KMS-11 (cell line): ENCODE data around the gene ST3GAL5.

Source experiments
- H2AFZ ChIP-seq: fragments of 200-600 bp; sonication (generic); 2 replicates; pipeline ENCODE4 v1.6.1; 2016; ENCODE audit warnings: antibody characterized with exemption, mixed run types, low read depth
- H3K27ac ChIP-seq: fragments of 200-600 bp; sonication (generic); 2 replicates; pipeline ENCODE4 v1.6.1; 2016; ENCODE audit warnings: mild to moderate bottlenecking, mixed run types
- H3K27me3 ChIP-seq: fragments of 200-600 bp; sonication (generic); 2 replicates; pipeline ENCODE4 v1.6.1; 2017; ENCODE audit warnings: mild to moderate bottlenecking, low read depth, mixed run types, moderate library complexity; ENCODE audit not compliant: insufficient read depth
- H3K36me3 ChIP-seq: fragments of 200-600 bp; sonication (generic); 2 replicates; pipeline ENCODE4 v1.6.1; 2017; ENCODE audit warnings: mild to moderate bottlenecking, mixed run types; ENCODE audit not compliant: insufficient read depth
- H3K4me1 ChIP-seq: fragments of 200-600 bp; sonication (generic); 2 replicates; pipeline ENCODE4 v1.6.1; 2016; ENCODE audit warnings: mild to moderate bottlenecking, low read depth, mixed run types; ENCODE audit not compliant: poor library complexity, severe bottlenecking
- H3K4me2 ChIP-seq: fragments of 200-600 bp; sonication (generic); 2 replicates; pipeline ENCODE4 v1.7.0; 2016; ENCODE audit warnings: mild to moderate bottlenecking, mixed run types
- H3K4me3 ChIP-seq: fragments of 200-600 bp; sonication (generic); IDR thresholded peaks from 2 replicates; pipeline ENCODE4 v1.6.1; 2017; ENCODE audit warnings: low read depth, low read length, mixed read lengths; ENCODE audit not compliant: insufficient read depth
- H3K79me2 ChIP-seq: fragments of 200-600 bp; sonication (generic); 2 replicates; pipeline ENCODE4 v1.6.1; 2016; ENCODE audit warnings: low read depth, mixed run types; ENCODE audit not compliant: insufficient read depth
- H3K9ac ChIP-seq: fragments of 200-600 bp; sonication (generic); 2 replicates; pipeline ENCODE4 v1.6.1; 2016; ENCODE audit warnings: mild to moderate bottlenecking, mixed run types
- H4K20me1 ChIP-seq: fragments of 200-600 bp; sonication (generic); 2 replicates; pipeline ENCODE4 v1.6.1; 2016; ENCODE audit warnings: mild to moderate bottlenecking, mixed run types; ENCODE audit not compliant: insufficient read depth
- CTCF ChIP-seq: fragments of 200-600 bp; sonication (generic); conservative IDR thresholded peaks from 2 replicates; pipeline ENCODE4 v1.6.1; 2017; ENCODE audit warnings: low read depth, mild to moderate bottlenecking, antibody characterized with exemption, low read length, moderate library complexity, mixed read lengths

The ST3GAL5 gene

GRCh38 chr2:85905891-85906290 is 17.1 kb upstream of the ST3GAL5 start:
- Histone ChIP-seq H3K4me1 (peaks cover 5% of the 10 kb centered on the region), H3K36me3 (no peaks in the 10 kb centered on the region), H2AFZ (no peak overlapping the region), H3K27ac (no peak overlapping the region), H3K4me3 (no peak overlapping the region), H4K20me1 (no peaks in the 10 kb centered on the region), H3K9ac (no peak overlapping the region), H3K79me2 (no peaks in the 10 kb centered on the region), H3K27me3 (no peaks in the 10 kb centered on the region), H3K4me2 (no peak overlapping the region)
- no peak for TF ChIP-seq CTCF

DNA sequence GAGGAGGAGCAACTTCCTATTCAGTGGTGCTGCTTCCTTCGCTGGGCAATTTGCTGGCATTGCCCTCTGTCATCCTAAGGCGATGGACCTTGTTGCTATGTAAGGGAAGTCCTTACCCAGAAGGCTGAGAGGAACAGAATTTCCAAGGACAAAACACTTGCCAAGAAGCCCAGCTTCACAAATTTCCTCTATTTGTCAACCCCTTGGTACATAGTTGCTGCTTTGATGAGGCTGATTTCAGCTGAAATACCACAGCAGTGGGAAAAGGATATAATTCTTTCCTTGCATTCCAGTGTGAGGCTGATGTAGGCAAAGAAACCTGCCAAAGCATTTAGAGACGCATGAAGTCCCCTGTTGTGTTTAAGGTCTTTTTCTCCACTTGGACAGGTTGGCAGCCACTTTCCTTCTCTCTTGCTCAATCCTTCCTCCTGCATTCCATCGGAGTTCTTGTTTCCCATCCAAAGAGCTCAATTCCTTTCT is 16.4 kb upstream of the ST3GAL5 start:
- peaks cover 4% of the 10 kb centered on the region for H3K4me1 ChIP-seq
- H3K27ac ChIP-seq, result no peak overlapping the region
- no peaks in the 10 kb centered on the region for H4K20me1 ChIP-seq
- no peak overlapping the region for H3K4me2 ChIP-seq
- no peak overlapping the region for H3K4me3 ChIP-seq
- no peak overlapping the region for H3K9ac ChIP-seq
- H3K27me3 ChIP-seq, result no peaks in the 10 kb centered on the region
- no peaks in the 10 kb centered on the region for H3K79me2 ChIP-seq
- no peaks in the 10 kb centered on the region for H3K36me3 ChIP-seq
- H2AFZ ChIP-seq, result no peak overlapping the region
- TF ChIP-seq CTCF, result no peak

DNA sequence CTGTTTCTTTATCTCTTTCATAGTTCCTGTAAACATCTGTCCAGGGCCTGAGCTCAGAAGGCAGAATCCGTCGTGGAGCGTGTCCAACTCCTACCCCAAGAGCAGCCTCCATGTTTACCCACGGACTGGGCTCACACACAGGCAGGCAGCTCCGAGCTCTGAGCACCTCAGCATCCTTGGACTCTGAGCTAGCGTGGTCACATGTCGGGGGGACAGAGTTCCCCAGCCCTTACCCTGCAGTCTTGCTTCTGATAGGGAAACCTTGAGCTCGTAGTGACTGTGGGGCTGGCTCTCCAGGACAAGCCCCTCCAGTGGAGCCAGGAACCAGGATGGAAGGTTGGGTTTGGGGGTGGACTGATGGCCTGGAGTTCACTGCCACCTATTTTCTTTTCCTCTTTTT is 15.1 kb upstream of the ST3GAL5 start:
- no peak overlapping the region for H3K27ac ChIP-seq
- H3K79me2 ChIP-seq, result no peaks in the 10 kb centered on the region
- H3K4me2 ChIP-seq, result no peak overlapping the region
- no peak for TF ChIP-seq CTCF
- H3K4me3 ChIP-seq, result no peak overlapping the region
- no peak overlapping the region for H3K9ac ChIP-seq
- H3K36me3 ChIP-seq, result no peaks in the 10 kb centered on the region
- no peaks in the 10 kb centered on the region for H4K20me1 ChIP-seq
- H2AFZ ChIP-seq, result no peak overlapping the region
- H3K27me3 ChIP-seq, result no peaks in the 10 kb centered on the region
- peaks cover 18% of the 10 kb centered on the region for H3K4me1 ChIP-seq

GRCh38 chr2:85902496-85902895 is 13.7 kb upstream of the ST3GAL5 start:
- H3K27me3 ChIP-seq, result no peaks in the 10 kb centered on the region
- no peak overlapping the region for H3K27ac ChIP-seq
- H3K36me3 ChIP-seq, result no peaks in the 10 kb centered on the region
- H3K9ac ChIP-seq, result no peak overlapping the region
- peaks cover 31% of the 10 kb centered on the region for H3K4me1 ChIP-seq
- H3K4me2 ChIP-seq, result no peak overlapping the region
- H4K20me1 ChIP-seq, result no peaks in the 10 kb centered on the region
- TF ChIP-seq CTCF, result no peak
- H3K79me2 ChIP-seq, result no peaks in the 10 kb centered on the region
- H2AFZ ChIP-seq, result no peak overlapping the region
- no peak overlapping the region for H3K4me3 ChIP-seq
